ENCODE measurements around the gene HDGFL3.
"Not testable (repeated sequence)": the region's sequence is repeated elsewhere in the genome, so short reads cannot be mapped to it uniquely, and the experiment has no call there.

HDGFL3 gene

DNA sequence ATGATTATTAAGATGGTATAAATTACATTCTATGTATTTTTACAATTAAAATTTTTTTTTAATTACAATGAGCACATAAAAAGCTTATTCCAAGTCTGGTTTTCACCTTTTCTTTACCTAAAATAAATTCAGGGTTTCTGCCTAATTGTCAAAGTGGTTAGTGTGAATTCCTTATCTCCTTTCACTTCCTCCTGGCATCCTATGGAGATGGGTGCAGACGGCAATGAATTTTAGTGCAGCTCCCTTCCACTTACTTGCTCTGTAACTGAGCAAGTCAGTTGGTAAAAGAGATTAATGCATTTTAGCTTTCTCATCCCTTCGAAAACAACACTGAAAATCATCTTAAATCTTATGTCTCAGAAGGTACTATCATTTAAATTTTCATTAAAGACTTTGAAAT lies 13.1 kb downstream of the HDGFL3 start:
- DNase-seq (ENCODE audit: low read depth in 2 of 2): no peak

DNA sequence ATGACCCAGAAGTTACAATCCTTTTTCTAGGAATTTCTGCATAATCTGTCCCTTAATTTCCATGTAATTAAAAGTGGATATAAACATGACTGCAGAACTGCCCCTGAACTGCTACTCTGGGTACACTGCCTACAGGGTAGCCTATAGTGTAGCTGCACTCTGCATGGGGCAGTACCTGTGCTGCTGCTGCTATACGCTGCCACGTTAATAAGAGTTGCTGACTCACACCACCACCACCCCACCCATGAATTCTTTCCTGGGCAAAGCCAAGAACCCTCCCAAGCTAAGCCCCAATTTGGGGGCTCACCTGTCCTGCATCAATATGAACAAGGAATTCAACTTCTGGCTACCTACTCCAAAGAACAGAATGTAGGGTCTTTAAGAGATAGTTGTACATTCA lies 13.9 kb downstream of the HDGFL3 start:
- no peak for DNase-seq (ENCODE audit: low read depth in 2 of 2)

DNA sequence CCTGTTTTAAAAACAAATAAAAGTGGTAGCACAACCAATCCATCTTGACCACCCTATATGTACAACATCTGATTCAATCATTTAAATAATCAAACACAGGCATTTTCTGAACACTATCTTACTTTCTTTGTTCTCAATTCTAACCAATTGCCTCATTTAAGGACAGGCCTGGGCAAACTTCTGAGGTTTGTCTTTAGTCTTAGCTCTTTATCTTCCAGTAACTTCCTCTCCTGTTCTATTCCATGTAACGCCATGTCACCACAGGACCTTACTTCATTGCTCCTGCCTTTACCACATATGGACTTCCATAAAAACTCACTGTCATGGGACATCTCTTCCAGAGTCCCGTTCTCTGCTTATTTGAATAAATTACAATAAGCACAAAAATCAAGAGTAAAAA lies 14.9 kb downstream of the HDGFL3 start:
- DNase-seq (ENCODE audit: low read depth in 2 of 2): no peak

DNA sequence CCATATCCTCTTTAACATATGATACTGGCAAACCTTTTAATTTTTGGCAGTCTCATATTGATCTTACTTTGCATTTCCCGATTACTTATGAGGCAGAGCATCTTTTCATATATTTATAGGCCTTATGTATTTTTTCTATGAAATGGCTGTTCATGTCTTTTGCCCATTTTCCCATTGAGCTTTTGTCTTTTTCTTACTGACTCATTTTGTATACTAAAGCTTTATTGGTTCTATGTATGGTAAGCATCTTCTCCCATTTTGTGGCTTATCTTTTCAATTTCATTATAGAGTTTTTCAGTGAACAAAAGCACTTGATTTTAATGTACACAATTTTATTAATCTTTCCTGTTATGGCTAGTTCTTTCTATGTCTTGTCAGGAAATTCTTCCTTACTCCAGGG lies 17.2 kb downstream of the HDGFL3 start:
- no peak for DNase-seq (ENCODE audit: low read depth in 2 of 2)

DNA sequence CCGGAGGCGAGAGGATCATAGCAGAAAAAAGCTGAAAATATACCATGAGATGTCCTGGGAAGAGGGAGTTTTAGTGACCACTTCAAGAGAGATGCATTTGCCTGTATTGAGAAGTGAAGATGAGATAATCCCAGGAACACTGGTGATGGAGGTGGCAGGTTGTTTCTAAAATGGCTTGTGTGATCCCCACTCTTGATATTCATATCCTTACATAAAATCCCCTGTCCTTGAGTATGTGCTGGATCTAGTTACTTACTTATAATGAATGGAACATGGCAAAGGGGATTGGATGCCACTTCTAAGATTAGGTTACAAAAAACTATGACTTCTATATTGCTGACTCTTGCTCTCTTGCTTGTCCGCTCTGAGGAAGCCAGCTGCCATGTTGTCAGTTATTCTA lies 22.1 kb downstream of the HDGFL3 start:
- no peak for DNase-seq (ENCODE audit: low read depth in 2 of 2)

DNA sequence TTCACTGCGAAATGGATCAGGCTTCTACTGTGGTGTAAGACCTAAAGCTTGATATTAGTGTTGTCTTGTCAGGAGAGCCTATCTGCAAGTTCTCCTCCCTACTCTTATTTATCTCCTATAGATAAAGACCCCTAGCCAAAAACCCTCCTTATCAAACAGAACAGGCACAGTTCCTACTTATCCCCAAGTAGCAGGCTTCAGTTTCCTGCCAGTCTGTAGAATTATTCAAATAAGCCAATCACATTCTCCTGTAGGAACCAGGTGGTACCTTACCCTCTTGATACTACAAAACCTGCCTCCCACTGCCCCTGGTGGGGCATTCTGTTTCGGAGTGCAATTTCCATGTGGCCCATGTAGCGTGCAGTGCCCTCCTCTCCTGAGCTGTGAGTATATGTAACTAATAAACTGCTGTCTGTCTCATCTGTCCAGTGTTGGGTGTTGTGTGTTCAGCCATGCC lies 28.7 kb downstream of the HDGFL3 start:
- DNase-seq (ENCODE audit: low read depth in 2 of 2): no peak

DNA sequence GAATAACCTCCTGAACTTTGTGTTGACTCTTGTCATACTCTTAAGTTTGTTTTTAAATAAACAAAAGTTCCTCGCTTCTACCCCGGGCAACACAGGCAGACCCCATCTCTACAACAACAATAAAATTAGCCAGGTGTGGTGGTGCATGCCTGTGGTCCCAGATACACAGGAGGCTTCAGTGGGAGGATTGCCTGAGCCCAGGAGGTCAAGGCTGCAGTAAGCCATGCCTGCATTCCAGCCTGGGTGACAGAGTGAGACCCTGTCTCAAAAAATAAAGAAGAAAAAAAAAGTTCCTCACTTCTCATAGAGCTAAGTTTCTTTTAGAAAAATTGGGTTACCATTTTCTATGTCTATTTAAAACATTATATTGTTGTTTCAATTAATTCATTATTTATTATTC lies 29.2 kb downstream of the HDGFL3 start:
- DNase-seq (ENCODE audit: low read depth in 2 of 2): no peak

DNA sequence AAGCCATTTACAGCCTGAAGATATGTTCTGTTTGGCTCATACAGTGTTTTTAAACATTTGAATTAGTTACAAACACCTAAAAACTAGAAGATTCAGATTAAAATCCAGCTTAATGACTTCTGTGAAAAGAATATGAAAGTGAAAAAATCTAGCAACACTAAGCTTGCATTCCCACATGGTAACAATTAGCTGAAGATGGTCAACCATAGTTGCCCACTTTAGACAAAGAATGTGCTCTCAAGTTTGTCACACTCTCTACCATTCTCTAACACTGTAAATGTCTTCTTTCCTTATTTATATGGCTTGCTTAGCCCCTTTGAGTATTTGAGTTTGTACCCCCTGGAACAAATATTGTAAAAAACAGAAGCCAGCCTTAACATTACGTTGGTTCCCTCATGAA lies 32.7 kb downstream of the HDGFL3 start:
- DNase-seq (ENCODE audit: low read depth in 2 of 2): no peak

DNA sequence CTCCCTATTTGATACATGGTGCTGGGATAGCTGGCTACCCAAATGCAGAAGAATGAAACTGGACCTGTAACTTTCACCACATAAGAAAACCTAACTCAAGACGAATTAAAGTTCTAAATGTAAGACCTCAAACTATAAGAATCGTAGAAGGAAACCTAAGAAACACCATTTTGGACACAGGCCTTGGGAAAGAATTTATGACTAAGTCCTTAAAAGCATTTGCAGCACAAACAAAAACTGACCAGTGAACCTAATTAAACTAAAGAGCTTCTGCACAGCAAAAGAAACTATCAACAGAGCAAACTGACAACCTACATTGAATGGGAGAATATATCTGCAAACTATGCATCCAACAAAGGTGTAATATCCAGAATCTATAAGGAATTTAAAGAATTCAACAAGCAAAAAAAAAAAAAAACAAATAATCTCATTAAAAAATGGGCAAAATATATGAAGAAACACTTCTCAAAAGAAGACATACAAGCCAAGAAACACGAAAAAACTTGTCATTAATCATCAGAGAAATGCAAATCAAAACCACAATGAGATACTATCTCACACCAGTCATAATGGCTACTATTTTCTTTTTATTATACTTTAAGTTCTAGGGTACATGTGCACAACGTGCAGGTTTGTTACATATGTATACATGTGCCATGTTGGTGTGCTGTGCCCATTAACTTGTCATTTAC lies 37.0 kb downstream of the HDGFL3 start:
- no peak for DNase-seq (ENCODE audit: low read depth in 2 of 2)

DNA sequence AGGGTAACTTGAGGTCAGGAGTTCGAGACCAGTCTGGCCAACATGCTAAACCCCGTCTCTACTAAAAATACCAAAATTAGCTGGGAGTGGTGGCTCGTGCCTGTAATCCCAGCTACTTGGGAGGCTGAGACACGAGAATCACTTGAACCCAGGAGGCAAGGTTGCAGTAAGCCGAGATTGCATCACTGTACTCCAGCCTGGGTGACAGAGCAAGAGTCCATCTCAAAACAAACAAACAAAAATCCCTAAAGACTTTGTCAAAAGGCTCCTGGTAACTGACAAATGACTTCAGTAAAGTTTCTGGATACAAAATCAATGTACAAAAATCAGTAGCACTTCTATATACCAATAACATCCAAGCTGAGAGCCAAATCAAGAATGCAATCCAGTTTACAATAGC lies 38.0 kb downstream of the HDGFL3 start:
- DNase-seq (ENCODE audit: low read depth in 2 of 2): not testable (repeated sequence)

DNA sequence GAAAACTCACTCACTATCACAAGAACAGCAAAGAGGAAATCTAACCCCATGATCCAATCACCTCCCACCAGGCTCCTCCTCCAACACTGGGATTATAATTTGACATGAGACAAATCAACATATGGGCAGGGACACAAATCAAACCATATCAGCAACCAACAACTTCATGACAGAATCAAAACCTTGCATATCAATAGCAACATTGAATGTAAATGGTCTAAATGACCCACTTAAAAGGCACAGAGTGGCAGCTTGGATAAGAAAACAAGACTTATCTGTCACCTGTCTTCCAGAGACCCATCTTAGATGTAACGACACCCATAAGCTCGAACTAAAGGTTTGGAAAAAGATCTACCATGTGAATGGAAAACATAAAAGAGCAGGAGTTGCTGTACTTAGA lies 40.8 kb downstream of the HDGFL3 start:
- no peak for DNase-seq (ENCODE audit: low read depth in 2 of 2)

DNA sequence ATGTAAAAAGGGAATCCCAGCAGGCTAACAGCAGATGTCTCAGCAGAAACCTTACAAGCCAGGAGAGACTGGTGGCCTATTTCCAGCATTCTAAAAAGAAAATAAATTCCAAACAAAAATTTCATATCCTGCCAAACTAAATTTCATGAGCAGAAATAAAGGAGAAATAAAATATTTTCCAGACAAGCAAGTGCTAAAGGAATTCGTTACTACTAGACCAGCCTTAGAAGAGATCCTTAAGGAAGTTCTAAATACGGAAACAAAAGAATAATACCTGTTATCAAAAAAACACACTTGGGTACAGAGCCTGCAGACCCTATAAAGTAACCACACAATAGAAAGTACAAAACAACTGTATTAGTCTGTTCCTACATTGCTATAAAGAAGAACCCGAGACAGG lies 41.4 kb downstream of the HDGFL3 start:
- no peak for DNase-seq (ENCODE audit: low read depth in 2 of 2)

DNA sequence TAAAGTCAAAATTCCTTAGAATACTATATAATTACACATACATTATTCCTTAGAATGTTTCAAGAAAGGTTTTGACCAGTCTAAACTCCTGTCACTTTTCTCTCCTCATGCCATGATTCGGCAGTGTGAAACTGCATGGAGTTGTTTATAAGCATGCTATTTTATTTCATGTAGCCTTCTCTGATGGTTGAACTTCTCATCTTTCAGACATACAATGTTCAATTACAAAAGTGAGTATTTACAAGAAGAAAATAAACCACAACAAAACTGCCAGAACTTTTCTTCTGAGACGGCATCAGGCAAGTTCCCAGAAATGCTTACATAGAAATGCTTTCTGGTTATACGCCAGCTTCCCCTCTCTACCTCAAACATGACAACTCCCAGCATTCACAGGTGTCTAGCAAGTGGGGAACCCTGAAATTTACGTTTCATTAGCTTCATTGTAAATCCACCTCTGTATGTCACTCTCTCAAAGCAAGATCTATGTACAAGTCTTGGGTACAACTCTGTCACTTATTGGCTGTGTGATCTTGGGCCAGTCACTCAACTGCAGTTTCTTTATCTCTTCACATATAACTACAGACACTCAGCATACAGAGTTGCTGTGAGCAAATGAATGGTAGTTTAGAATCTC lies 42.7 kb downstream of the HDGFL3 start:
- no peak for DNase-seq (ENCODE audit: low read depth in 2 of 2)

DNA sequence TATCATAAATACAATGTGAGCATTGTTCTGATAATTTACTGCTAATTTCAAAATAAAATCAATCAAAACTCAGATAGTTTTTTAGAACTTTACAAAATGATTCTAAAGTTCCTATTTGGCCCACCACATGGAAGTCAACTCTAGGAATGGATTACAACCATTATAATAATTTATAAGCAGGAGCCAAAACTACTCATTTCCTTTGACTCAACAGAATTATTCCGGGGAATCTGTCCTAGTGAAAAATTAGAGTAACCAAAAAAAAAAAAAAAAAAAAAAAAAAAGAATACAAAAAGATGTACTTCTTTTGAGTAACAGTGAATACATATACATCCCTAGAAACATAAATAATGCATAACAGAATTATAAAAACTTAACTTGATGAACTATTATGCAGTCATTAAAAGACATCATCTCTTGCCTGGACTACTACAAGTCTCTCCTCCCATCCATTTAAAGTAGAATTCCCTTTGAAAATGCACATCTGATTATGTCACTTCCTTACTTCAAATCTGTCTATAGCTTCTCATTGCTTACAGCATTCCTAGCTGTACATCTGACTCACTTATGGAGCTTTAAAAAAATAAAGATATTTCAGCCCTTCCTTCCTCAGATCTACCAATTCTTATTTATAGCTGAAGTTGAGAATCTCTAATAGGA lies 43.4 kb downstream of the HDGFL3 start:
- DNase-seq (ENCODE audit: low read depth in 2 of 2): no peak

DNA sequence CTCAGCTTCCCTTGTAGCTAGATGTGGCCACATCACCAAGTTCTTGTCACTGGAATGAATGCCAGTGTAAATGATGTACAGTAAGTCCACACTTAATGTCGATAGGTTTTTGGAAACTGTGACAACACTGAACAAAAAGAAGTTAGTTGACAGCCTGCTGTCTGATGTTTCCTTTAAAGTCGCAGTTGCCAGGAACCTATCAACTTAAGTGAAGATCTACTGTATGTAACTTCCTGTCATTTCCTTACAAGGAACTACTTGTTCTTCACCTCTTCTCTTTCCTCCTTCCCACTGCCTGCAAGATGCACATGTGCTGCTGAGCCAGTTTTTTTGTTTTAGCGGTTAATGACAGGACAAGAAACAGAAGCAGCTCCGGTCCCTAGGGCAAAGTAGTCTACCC lies 44.6 kb downstream of the HDGFL3 start:
- no peak for DNase-seq (ENCODE audit: low read depth in 2 of 2)

DNA sequence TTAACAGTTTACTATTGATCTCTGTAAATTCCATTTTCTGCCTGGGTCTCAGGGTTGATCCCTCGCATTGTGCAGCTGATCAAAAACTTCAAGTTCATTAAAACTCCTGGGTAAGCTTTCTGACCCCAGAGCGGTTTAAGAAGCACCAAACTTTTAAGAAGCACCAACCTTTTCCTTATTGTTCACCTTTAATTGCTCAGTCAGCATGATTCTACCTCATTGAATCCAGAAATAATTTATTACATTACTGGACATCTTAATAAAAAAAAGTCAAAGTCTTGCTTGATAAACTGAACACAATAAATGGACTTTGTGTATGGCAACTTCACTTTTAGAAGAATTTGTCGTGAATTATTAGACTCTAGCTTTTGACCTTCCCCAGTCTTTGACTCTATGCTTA lies 46.9 kb downstream of the HDGFL3 start:
- DNase-seq (ENCODE audit: low read depth in 2 of 2): no peak

DNA sequence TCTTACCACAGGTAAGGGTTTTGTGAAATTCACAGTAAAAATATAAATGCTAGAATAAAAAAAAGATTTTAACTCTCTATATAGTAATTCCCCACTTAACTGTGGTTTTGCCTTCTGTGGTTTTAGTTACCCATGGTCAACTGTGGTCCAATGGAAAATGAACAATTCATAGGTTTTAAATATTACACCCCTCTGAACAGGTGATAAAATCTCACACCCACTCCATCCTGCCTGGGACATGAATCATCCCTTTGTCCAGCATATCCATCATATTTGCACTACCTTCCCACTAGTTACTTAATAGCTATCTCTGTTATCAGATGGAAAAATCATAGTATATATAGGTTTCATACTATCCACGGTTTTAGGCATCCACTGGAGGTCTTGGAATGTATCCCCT lies 49.2 kb downstream of the HDGFL3 start:
- no peak for DNase-seq (ENCODE audit: low read depth in 2 of 2)

DNA sequence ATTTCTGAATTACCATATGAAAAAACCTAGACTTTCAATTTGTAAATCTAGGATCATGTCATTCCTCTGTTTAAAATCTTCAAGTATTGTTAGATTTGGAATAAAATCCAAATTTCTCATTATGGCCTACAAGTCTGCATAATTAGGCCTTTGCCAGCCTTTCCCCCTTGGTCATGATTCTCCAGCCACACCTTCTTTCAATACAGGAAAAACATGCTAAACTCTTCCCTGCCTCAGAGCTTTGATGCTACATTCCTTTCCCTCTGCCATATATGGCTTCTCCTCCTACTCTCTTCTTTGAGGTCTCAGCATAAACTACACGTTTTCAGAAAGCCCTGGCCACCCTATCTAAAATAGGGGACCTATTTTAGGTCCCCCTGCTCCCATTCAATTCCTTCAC lies 51.7 kb downstream of the HDGFL3 start:
- DNase-seq (ENCODE audit: low read depth in 2 of 2): no peak

DNA sequence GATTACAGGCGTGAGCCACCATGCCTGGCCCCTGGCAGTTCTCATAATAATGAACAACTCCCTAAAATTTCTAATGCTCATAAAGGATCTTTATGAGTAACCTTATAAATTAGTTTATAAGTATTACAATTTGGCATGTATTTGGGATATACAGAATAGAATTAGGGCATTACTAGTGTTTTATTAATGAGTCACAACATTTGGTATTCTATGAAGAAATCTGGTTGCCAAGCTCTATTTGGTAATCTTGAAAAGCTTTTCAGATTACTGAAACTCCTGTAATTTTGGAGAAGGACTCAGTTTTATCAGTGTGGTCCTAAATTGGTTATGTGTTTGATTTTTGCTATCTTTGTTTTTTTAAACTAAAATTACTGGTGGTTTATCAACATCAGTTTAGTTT lies 54.3 kb downstream of the HDGFL3 start:
- no peak for DNase-seq (ENCODE audit: low read depth in 2 of 2)

DNA sequence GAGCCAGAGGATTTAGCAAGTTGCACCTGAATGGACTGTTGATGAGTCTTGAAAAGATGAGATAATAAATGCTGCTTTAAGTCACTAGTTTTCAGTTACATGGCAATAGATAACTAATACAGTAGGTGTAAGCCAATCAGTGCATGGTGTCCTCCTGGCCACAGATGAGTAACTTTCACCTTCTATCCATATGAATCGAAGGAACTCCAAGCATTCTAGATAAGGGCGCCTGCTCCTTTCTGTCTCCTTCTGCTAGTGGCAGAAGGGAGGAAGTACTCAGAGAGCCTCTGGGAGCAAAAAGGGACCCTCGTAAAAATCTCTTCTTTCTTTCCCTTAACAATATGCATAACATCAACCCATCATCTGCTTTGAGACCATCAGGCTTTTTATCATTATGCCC lies 62.9 kb downstream of the HDGFL3 start:
- no peak for DNase-seq (ENCODE audit: low read depth in 2 of 2)

DNA sequence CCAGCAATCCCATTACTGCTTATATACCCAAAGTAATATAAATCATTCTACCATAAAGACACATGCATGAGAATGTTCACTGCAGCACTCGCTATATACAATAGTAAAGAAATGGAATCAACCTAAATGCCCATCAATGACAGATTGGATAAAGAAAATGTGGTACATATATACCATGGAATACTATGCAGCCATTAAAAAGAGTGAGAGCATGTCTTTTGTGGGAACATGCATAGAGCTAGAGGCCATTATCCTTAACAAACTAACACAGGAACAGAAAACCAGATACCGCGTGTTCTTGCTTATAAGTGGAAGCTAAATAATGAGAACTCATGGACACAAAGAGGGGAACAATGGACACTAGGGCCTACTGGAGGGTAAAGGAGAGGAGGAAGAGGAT lies 65.5 kb downstream of the HDGFL3 start:
- not testable (repeated sequence) for DNase-seq (ENCODE audit: low read depth in 2 of 2)

DNA sequence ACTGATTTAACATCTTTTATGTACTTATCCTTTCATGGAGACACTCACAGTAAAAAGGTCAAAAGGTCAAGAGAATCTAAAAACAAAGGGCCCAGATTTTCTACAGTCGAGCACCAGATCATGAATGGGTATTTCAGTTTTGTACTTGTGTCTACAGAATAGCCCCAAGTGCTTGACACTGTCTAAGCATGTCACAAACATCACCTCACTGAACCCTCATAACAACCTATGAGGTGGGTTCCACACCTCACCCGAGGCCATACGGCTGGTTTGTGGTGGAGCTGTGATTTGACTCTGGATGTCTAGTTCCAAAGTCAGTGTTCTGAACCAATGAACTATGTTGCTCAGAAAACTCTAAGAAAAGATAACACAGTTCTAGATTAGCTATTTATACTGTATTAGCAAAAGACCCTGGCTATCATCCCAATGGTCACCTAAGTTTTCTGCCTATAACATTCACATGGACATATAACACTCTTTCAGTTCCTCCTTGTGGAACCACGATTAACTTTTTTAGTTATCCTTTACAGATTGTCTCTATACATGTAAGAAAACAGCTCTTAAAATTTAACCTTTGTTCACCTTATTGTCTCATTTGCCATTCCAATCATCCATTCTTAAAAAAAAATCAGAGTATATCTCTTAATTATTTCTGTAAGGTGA lies 74.6 kb downstream of the HDGFL3 start:
- no peak for DNase-seq (ENCODE audit: low read depth in 2 of 2)

DNA sequence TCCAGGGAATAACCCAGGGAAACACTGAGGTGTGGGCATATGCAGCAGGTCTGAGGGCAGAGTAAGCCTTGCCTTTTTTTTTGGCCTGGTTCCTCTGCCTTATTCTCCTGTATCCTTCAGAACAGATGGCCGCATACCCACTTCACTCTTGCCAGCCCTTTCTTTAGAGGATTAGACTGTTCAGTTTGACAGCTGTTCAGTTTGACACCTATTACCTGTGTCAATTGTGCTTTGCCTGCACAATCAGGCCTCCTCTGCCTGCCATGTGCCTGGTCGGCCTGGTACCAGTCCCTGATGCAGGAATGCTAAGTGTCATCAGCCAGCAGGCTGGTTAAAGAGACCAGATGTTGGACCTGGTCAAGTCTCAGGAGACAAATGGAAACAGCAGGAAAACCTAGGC lies 77.8 kb downstream of the HDGFL3 start:
- DNase-seq (ENCODE audit: low read depth in 2 of 2): no peak
